ENCODE results near the gene RASAL1.
"Not testable (repeated sequence)": the region's sequence is repeated elsewhere in the genome, so short reads cannot be mapped to it uniquely, and the experiment has no call there.

RASAL1 gene

GRCh38 chr12:113120670-113121370, 14.7 kb downstream of the RASAL1 start:
- Mint-ChIP-seq H3K27ac (no peak overlapping the region), H3K4me3 (no peak overlapping the region), H3K36me3 (ENCODE audit: low read depth) (peaks cover 2% of the 10 kb centered on the region), H3K4me1 (no peaks in the 10 kb centered on the region), H3K9me3 (peaks cover 4% of the 10 kb centered on the region), H3K27me3 (peaks cover 3% of the 10 kb centered on the region)
- DNase-seq (no peak), ATAC-seq (no peak)

- Mint-ChIP-seq H3K27ac (no peak overlapping the region), H3K4me3 (no peak overlapping the region), H3K27me3 (peaks cover 3% of the 10 kb centered on the region), H3K36me3 (ENCODE audit: low read depth) (peaks cover 2% of the 10 kb centered on the region), H3K4me1 (no peaks in the 10 kb centered on the region), H3K9me3 (peaks cover 4% of the 10 kb centered on the region)
- no peak for DNase-seq
- no peak for ATAC-seq
Measured at GRCh38 chr12:113119980-113120669, 15.4 kb downstream of the RASAL1 start.

- Mint-ChIP-seq H3K9me3 (peaks cover 4% of the 10 kb centered on the region), H3K27ac (no peak overlapping the region), H3K4me1 (no peaks in the 10 kb centered on the region), H3K36me3 (ENCODE audit: low read depth) (peaks cover under 1% of the 10 kb centered on the region), H3K27me3 (peaks cover 3% of the 10 kb centered on the region), H3K4me3 (no peak overlapping the region)
- DNase-seq, result no peak
- ATAC-seq, result no peak
Measured at GRCh38 chr12:113118142-113118541, 17.4 kb downstream of the RASAL1 start.

GRCh38 chr12:113117684-113118083, 17.9 kb downstream of the RASAL1 start:
- not testable (repeated sequence) for H3K4me3 Mint-ChIP-seq; H3K27me3 Mint-ChIP-seq; DNase-seq; H3K4me1 Mint-ChIP-seq; H3K36me3 Mint-ChIP-seq (ENCODE audit: low read depth); H3K9me3 Mint-ChIP-seq; H3K27ac Mint-ChIP-seq
- ATAC-seq, result peak; percentile 18

GRCh38 chr12:113116875-113117274, 18.7 kb downstream of the RASAL1 start:
- Mint-ChIP-seq H3K9me3 (no peaks in the 10 kb centered on the region), H3K27ac (no peak overlapping the region), H3K4me3 (no peak overlapping the region), H3K36me3 (ENCODE audit: low read depth) (no peaks in the 10 kb centered on the region), H3K27me3 (peaks cover 3% of the 10 kb centered on the region), H3K4me1 (no peaks in the 10 kb centered on the region)
- no peak for DNase-seq
- no peak for ATAC-seq

- H3K27me3 Mint-ChIP-seq, result peaks cover 3% of the 10 kb centered on the region
- H3K27ac Mint-ChIP-seq, result no peak overlapping the region
- H3K36me3 Mint-ChIP-seq (ENCODE audit: low read depth), result no peaks in the 10 kb centered on the region
- no peaks in the 10 kb centered on the region for H3K4me1 Mint-ChIP-seq
- ATAC-seq, result no peak
- no peaks in the 10 kb centered on the region for H3K9me3 Mint-ChIP-seq
- DNase-seq, result no peak
- H3K4me3 Mint-ChIP-seq, result no peak overlapping the region
Measured at GRCh38 chr12:113115455-113116126, 20.0 kb downstream of the RASAL1 start.

- peaks cover 6% of the 10 kb centered on the region for H3K4me1 Mint-ChIP-seq
- no peaks in the 10 kb centered on the region for H3K36me3 Mint-ChIP-seq (ENCODE audit: low read depth)
- no peaks in the 10 kb centered on the region for H3K27me3 Mint-ChIP-seq
- H3K27ac Mint-ChIP-seq, result no peak overlapping the region
- ATAC-seq, result no peak
- no peak overlapping the region for H3K4me3 Mint-ChIP-seq
- no peak for DNase-seq
- H3K9me3 Mint-ChIP-seq, result no peaks in the 10 kb centered on the region
Measured at GRCh38 chr12:113114447-113115178, 20.9 kb downstream of the RASAL1 start.

- H3K27me3 Mint-ChIP-seq, result no peaks in the 10 kb centered on the region
- no peak for DNase-seq
- no peak overlapping the region for H3K4me3 Mint-ChIP-seq
- H3K36me3 Mint-ChIP-seq (ENCODE audit: low read depth), result no peaks in the 10 kb centered on the region
- ATAC-seq, result no peak
- H3K4me1 Mint-ChIP-seq, result peaks cover 6% of the 10 kb centered on the region
- H3K27ac Mint-ChIP-seq, result no peak overlapping the region
- no peaks in the 10 kb centered on the region for H3K9me3 Mint-ChIP-seq
Measured at GRCh38 chr12:113113397-113113796, 22.2 kb downstream of the RASAL1 start.

GRCh38 chr12:113112043-113112899, 23.3 kb downstream of the RASAL1 start:
- no peak overlapping the region for H3K4me3 Mint-ChIP-seq
- no peak overlapping the region for H3K27ac Mint-ChIP-seq
- no peaks in the 10 kb centered on the region for H3K36me3 Mint-ChIP-seq (ENCODE audit: low read depth)
- ATAC-seq (no peak), DNase-seq (no peak)
- no peaks in the 10 kb centered on the region for H3K9me3 Mint-ChIP-seq
- no peaks in the 10 kb centered on the region for H3K27me3 Mint-ChIP-seq
- H3K4me1 Mint-ChIP-seq, result peaks cover 6% of the 10 kb centered on the region

- DNase-seq, result no peak
- no peak overlapping the region for H3K27ac Mint-ChIP-seq
- H3K27me3 Mint-ChIP-seq, result no peaks in the 10 kb centered on the region
Measured at GRCh38 chr12:113111247-113111646, 24.3 kb downstream of the RASAL1 start.

GRCh38 chr12:113109872-113110599, 25.5 kb downstream of the RASAL1 start:
- H3K9me3 Mint-ChIP-seq, result no peaks in the 10 kb centered on the region
- peaks cover 6% of the 10 kb centered on the region for H3K4me1 Mint-ChIP-seq
- no peak overlapping the region for H3K27ac Mint-ChIP-seq
- H3K4me3 Mint-ChIP-seq, result no peak overlapping the region
- no peak for ATAC-seq
- no peaks in the 10 kb centered on the region for H3K36me3 Mint-ChIP-seq (ENCODE audit: low read depth)
- DNase-seq, result no peak
- no peaks in the 10 kb centered on the region for H3K27me3 Mint-ChIP-seq

More at GRCh38 chr12:113111247-113111646, 24.3 kb downstream of the RASAL1 start:
- no peaks in the 10 kb centered on the region for H3K36me3 Mint-ChIP-seq (ENCODE audit: low read depth)
- H3K9me3 Mint-ChIP-seq, result no peaks in the 10 kb centered on the region
- H3K4me3 Mint-ChIP-seq, result no peak overlapping the region
- peaks cover 6% of the 10 kb centered on the region for H3K4me1 Mint-ChIP-seq
- ATAC-seq, result no peak

- Mint-ChIP-seq H3K27me3 (no peaks in the 10 kb centered on the region), H3K27ac (no peak overlapping the region), H3K4me3 (no peak overlapping the region), H3K36me3 (ENCODE audit: low read depth) (no peaks in the 10 kb centered on the region), H3K9me3 (no peaks in the 10 kb centered on the region), H3K4me1 (peaks cover 6% of the 10 kb centered on the region)
- no peak for ATAC-seq
- no peak for DNase-seq
Measured at GRCh38 chr12:113109360-113109759, 26.2 kb downstream of the RASAL1 start.

- no peak overlapping the region for H3K4me3 Mint-ChIP-seq
- no peaks in the 10 kb centered on the region for H3K36me3 Mint-ChIP-seq (ENCODE audit: low read depth)
- H3K27me3 Mint-ChIP-seq, result no peaks in the 10 kb centered on the region
- H3K27ac Mint-ChIP-seq, result no peak overlapping the region
- H3K4me1 Mint-ChIP-seq, result peaks cover 12% of the 10 kb centered on the region
- no peak for ATAC-seq
- DNase-seq, result no peak
- no peaks in the 10 kb centered on the region for H3K9me3 Mint-ChIP-seq
Measured at GRCh38 chr12:113108308-113108707, 27.3 kb downstream of the RASAL1 start.

All from activated naive CD8-positive, alpha-beta T cell treated with anti-CD3 and anti-CD28 coated beads, Interleukin-2, amount 50 U/mL, for 24 hours (primary cell).